H1 (cell line): ENCODE data around the gene ERAP2. TPM values are rescaled to one million over a fixed set of nuclear protein-coding genes. Genes with fewer than 3 reads are reported as not detected.

Experiments
- CTCF ChIA-PET: fragments of 300-600 bp; sonication (Branson Sonifier 250); formaldehyde crosslinking; loops from one replicate; lab custom pipeline; 2021; ENCODE audit not compliant: partially characterized antibody; lab: Charles Lee
- POLR2A ChIA-PET: fragments of 300-600 bp; sonication (Branson Sonifier 250); formaldehyde crosslinking; loops from one replicate; lab custom pipeline; 2021; ENCODE audit warnings: inconsistent platforms; ENCODE audit not compliant: partially characterized antibody; lab: Charles Lee
- DNase-seq, 2 experiments: peaks; one replicate each; pipeline versions ENCODE4 v3.0.0 to v3.0.0-alpha.2; 2010 to 2022; ENCODE audit warnings: low spot score in 2 of 2, low read depth in 1 of 2, mixed read lengths in 1 of 2
- FAIRE-seq: peaks from 2 replicates; lab custom pipeline; 2011; peaks lifted over from hg19 to GRCh38; lab: Jason Lieb, UNC
- H2AFZ ChIP-seq: 2 replicates; pipeline ENCODE4 v1.8.1; 2012; ENCODE audit warnings: low read length, inconsistent platforms
- H2AK5ac ChIP-seq: 2 replicates; pipeline ENCODE4 v1.6.1; 2013; ENCODE audit warnings: low read depth, low read length
- H2BK120ac ChIP-seq: replicated peaks from 2 replicates; pipeline ENCODE3; 2013; ENCODE audit warnings: low read depth, low read length, inconsistent platforms
- H2BK12ac ChIP-seq: 2 replicates; pipeline ENCODE4 v1.6.1; 2013; ENCODE audit warnings: low read depth, low read length
- H2BK15ac ChIP-seq: 2 replicates; pipeline ENCODE4 v1.6.1; 2013; ENCODE audit warnings: low read length
- H2BK20ac ChIP-seq: 2 replicates; pipeline ENCODE4 v1.6.1; 2013; ENCODE audit warnings: low read length
- H2BK5ac ChIP-seq: 2 replicates; pipeline ENCODE4 v1.6.1; 2013; ENCODE audit warnings: low read depth, low read length
- H3K14ac ChIP-seq: 2 replicates; pipeline ENCODE4 v1.6.1; 2013; ENCODE audit warnings: inconsistent platforms; ENCODE audit not compliant: insufficient read length
- H3K18ac ChIP-seq: 2 replicates; pipeline ENCODE4 v1.6.1; 2013; ENCODE audit warnings: low read length; ENCODE audit errors: extremely low read depth
- H3K23ac ChIP-seq: 2 replicates; pipeline ENCODE4 v1.6.1; 2013; ENCODE audit warnings: inconsistent platforms; ENCODE audit not compliant: insufficient read length
- H3K23me2 ChIP-seq: 2 replicates; pipeline ENCODE4 v1.6.1; 2013; ENCODE audit warnings: low read depth, low read length
- H3K27ac ChIP-seq: 2 replicates; pipeline ENCODE4 v1.6.1; 2011; ENCODE audit warnings: low read depth, low read length, inconsistent platforms
- H3K27me3 ChIP-seq, 4 experiments: replicated peaks in 1 of 4; 1 replicate in 1 of 4; 2 replicates in 3 of 4; pipeline versions ENCODE4 v1.6.1 to v1.8.1; 2011 to 2013; ENCODE audit warnings: low read length in 3 of 4, mild to moderate bottlenecking in 3 of 4, inconsistent platforms in 2 of 4, mixed read lengths in 2 of 4, moderate library complexity in 1 of 4; ENCODE audit not compliant: control insufficient read depth in 3 of 4, insufficient read depth in 3 of 4; ENCODE audit errors: extremely low read depth in 1 of 4
- H3K36me3 ChIP-seq, 4 experiments: 2 replicates each; pipeline versions ENCODE4 v1.6.1 to v1.8.1; 2011 to 2013; ENCODE audit warnings: mild to moderate bottlenecking in 4 of 4, low read length in 3 of 4, moderate library complexity in 2 of 4, control low read depth in 1 of 4, inconsistent platforms in 1 of 4; ENCODE audit not compliant: insufficient read depth in 4 of 4, control insufficient read depth in 2 of 4
- H3K4ac ChIP-seq: replicated peaks from 2 replicates; pipeline ENCODE3; 2013; ENCODE audit warnings: low read length, low read depth, mixed read lengths, inconsistent platforms; ENCODE audit not compliant: insufficient read length
- H3K4me1 ChIP-seq, 4 experiments: replicated peaks in 1 of 4; 1 replicate in 1 of 4; 2 replicates in 3 of 4; pipeline versions ENCODE4 v1.6.1 to v1.8.1; 2011 to 2013; ENCODE audit warnings: low read length in 3 of 4, inconsistent platforms in 2 of 4, mixed read lengths in 1 of 4; ENCODE audit not compliant: insufficient read depth in 4 of 4, control insufficient read depth in 3 of 4
- H3K4me2 ChIP-seq, 2 experiments: 2 replicates each; pipeline versions ENCODE4 v1.6.1 to v1.8.1; 2011 to 2013; ENCODE audit warnings: low read depth in 2 of 2, low read length in 2 of 2, control low read depth in 1 of 2, inconsistent platforms in 1 of 2, mild to moderate bottlenecking in 1 of 2; ENCODE audit not compliant: insufficient read depth in 1 of 2
- H3K4me3 ChIP-seq, 4 experiments: fragments of 200-600, 300-600 bp in 1 of 4; sonication (generic), shearing (Covaris generic), sonication (Bioruptor Twin) in 1 of 4; 2 replicates each; pipeline versions ENCODE4 v1.5.1 to v1.8.1; 2011 to 2016; ENCODE audit warnings: low read length in 4 of 4, low read depth in 3 of 4, control low read depth in 2 of 4, inconsistent platforms in 2 of 4, mild to moderate bottlenecking in 2 of 4, mixed read lengths in 1 of 4, moderate library complexity in 1 of 4; ENCODE audit not compliant: insufficient read depth in 2 of 4; ENCODE audit errors: extremely low read depth in 1 of 4
- H3K56ac ChIP-seq: replicated peaks from 2 replicates; pipeline ENCODE3; 2013; ENCODE audit warnings: low read depth, mild to moderate bottlenecking, mixed read lengths, low read length, inconsistent platforms; ENCODE audit not compliant: insufficient read length
- H3K79me1 ChIP-seq: 2 replicates; pipeline ENCODE4 v1.6.1; 2013; ENCODE audit warnings: low read depth, low read length, control low read depth
- H3K79me2 ChIP-seq, 2 experiments: 2 replicates each; pipeline versions ENCODE4 v1.6.1 to v1.8.1; 2012 to 2013; ENCODE audit warnings: low read length in 2 of 2, mild to moderate bottlenecking in 2 of 2, inconsistent platforms in 1 of 2; ENCODE audit not compliant: insufficient read depth in 2 of 2, control insufficient read depth in 1 of 2
- H3K9ac ChIP-seq, 4 experiments: replicated peaks in 1 of 4; 1 replicate in 1 of 4; 2 replicates in 3 of 4; pipeline versions ENCODE4 v1.6.1 to v1.8.1; 2011 to 2013; ENCODE audit warnings: low read depth in 3 of 4, low read length in 3 of 4, control low read depth in 2 of 4, mild to moderate bottlenecking in 2 of 4, moderate library complexity in 2 of 4, inconsistent platforms in 1 of 4; ENCODE audit errors: extremely low read depth in 1 of 4
- H3K9me3 ChIP-seq, 2 experiments: 2 replicates each; pipeline versions ENCODE4 v1.6.1 to v1.8.1; 2012 to 2013; ENCODE audit warnings: mild to moderate bottlenecking in 2 of 2, moderate library complexity in 2 of 2, control low read depth in 1 of 2, inconsistent platforms in 1 of 2, low read depth in 1 of 2, low read length in 1 of 2, mixed read lengths in 1 of 2; ENCODE audit not compliant: insufficient read depth in 2 of 2
- H4K20me1 ChIP-seq, 2 experiments: replicated peaks in 1 of 2; 2 replicates each; pipeline versions ENCODE3 to v1.8.1; 2011 to 2013; ENCODE audit warnings: inconsistent platforms in 2 of 2, low read length in 2 of 2, mild to moderate bottlenecking in 1 of 2; ENCODE audit not compliant: insufficient read depth in 2 of 2, control insufficient read depth in 1 of 2
- H4K5ac ChIP-seq: 2 replicates; pipeline ENCODE4 v1.6.1; 2013; ENCODE audit warnings: low read length, low read depth, mixed read lengths, inconsistent platforms; ENCODE audit not compliant: insufficient read length
- H4K8ac ChIP-seq: 2 replicates; pipeline ENCODE4 v1.8.0; 2013; ENCODE audit warnings: mild to moderate bottlenecking, moderate library complexity, low read length, inconsistent platforms; ENCODE audit not compliant: insufficient read depth; ENCODE audit errors: extremely low read depth
- H4K91ac ChIP-seq: replicated peaks from 2 replicates; pipeline ENCODE3; 2013; ENCODE audit warnings: low read length, mixed read lengths, inconsistent platforms; ENCODE audit not compliant: insufficient read length
- BACH1 ChIP-seq: IDR thresholded peaks from 2 replicates; pipeline ENCODE4 v1.6.1; 2012; ENCODE audit warnings: low read length, improper control_type of control experiment
- CREB1 ChIP-seq: IDR thresholded peaks from 2 replicates; pipeline ENCODE4 v1.6.1; 2012; ENCODE audit warnings: inconsistent platforms
- E2F6 ChIP-seq: IDR thresholded peaks from 2 replicates; pipeline ENCODE4 v1.6.1; 2012; ENCODE audit warnings: inconsistent platforms
- HDAC2 ChIP-seq, 2 experiments: fragments of 300-600 bp in 1 of 2; sonication (generic) in 1 of 2; IDR thresholded peaks; 2 replicates each; pipeline ENCODE4 v1.6.1; 2011 to 2012; ENCODE audit warnings: low read depth in 2 of 2, low read length in 2 of 2, mild to moderate bottlenecking in 2 of 2, moderate library complexity in 2 of 2, borderline replicate concordance in 1 of 2, inconsistent platforms in 1 of 2
- POLR2A ChIP-seq, 2 experiments: IDR thresholded peaks; 1 replicate in 1 of 2; 2 replicates in 1 of 2; pipeline ENCODE4 v1.6.1; 2011; ENCODE audit warnings: low read depth in 2 of 2, low read length in 2 of 2, mild to moderate bottlenecking in 2 of 2; ENCODE audit errors: control extremely low read depth in 1 of 2
- RFX5 ChIP-seq: IDR thresholded peaks from 2 replicates; pipeline ENCODE4 v1.6.1; 2011; ENCODE audit warnings: low read depth, low read length, improper control_type of control experiment, borderline replicate concordance
- SIRT6 ChIP-seq: IDR thresholded peaks from one replicate; pipeline ENCODE4 v1.7.1; 2012; ENCODE audit warnings: low read length, inconsistent platforms
- YY1 ChIP-seq: IDR thresholded peaks from 2 replicates; pipeline ENCODE4 v1.6.1; 2011; ENCODE audit warnings: low read depth, mild to moderate bottlenecking, low read length
- WGBS, 2 experiments: shearing (Covaris generic) in 1 of 2; methylation state at CpG; one replicate each; pipeline versions ENCODE4 v1.1.6 to v1.1.7; 2013 to 2015; ENCODE audit warnings: low lambda C conversion rate in 2 of 2, mixed read lengths in 2 of 2, inconsistent platforms in 1 of 2, low coverage in 1 of 2, missing lambda C conversion rate in 1 of 2; ENCODE audit not compliant: insufficient replicate concordance in 2 of 2, insufficient coverage in 1 of 2, insufficient read length in 1 of 2; ENCODE audit errors: extremely low coverage in 1 of 2, missing lambda C conversion rate in 1 of 2; 5-methylcytosine and 5-hydroxymethylcytosine counted together
- polyA plus RNA-seq, 7 experiments: library from polyadenylated mRNA; depleted of rRNA in 3 of 7; stranded (reverse) in 5 of 7; unstranded in 2 of 7; fragments of >200 nt in 5 of 7; fragments of 200-250 nt in 2 of 7; gene quantifications; 1 replicate in 5 of 7; 2 replicates in 1 of 7; 4 replicates in 1 of 7; pipeline versions ENCODE4 v1.2.1 to v1.2.3, GENCODE V29; 2011 to 2013; ENCODE audit warnings: missing spikeins in 2 of 7, mixed read lengths in 2 of 7
- total RNA-seq: library from RNA; stranded (reverse); fragmentation: NEBNext Ultra II Directional; extraction: Animal tissue kit (Norgen Biotek cat#: 25700); gene quantifications from 2 replicates; pipeline ENCODE4 v1.2.1, GENCODE V29; 2021

Gene ERAP2
- total and polyA plus RNA-seq, 2 of the 8 experiments (the other 6 are each of a cell fraction or from before 2014, with no cell fraction given), result 0.14 TPM; not detected in 1

DNA sequence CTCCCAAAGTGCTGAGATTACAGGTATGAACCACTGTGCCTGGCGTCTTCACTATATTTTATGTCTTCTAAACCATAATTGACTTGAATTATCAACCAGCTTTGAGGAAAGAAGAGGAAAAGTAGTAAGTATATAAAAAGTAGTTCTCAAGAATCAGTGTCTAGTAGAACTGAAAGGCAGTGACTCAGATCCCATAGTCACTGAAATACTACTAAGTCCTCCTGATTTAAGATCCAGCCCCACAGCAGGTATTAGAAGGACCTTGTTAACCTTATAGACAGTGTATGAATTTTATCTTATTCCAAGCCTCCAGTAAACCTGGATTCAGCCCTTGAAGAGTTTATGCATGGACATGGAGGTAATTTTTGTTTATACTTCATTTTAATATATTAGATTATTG is 91.1 kb downstream of the ERAP2 start:
- H3K27me3 ChIP-seq, result no peaks in the 10 kb centered on the region
- no peak overlapping the region for H2BK12ac ChIP-seq
- no peak overlapping the region for H3K18ac ChIP-seq
- H2BK120ac ChIP-seq, result no peak overlapping the region
- no peak for DNase-seq
- H3K23ac ChIP-seq, result no peak overlapping the region
- no peak overlapping the region for H2BK5ac ChIP-seq
- no peak overlapping the region for H3K4ac ChIP-seq
- H3K79me1 ChIP-seq, result no peaks in the 10 kb centered on the region
- 67% methylated on average over 1 of the region's 1 CpG; no CpG with 5 or more reads in 1 of the 2 experiments for WGBS, 2 experiments
- no peak for FAIRE-seq
- H4K20me1 ChIP-seq, result no peaks in the 10 kb centered on the region
- no peaks in the 10 kb centered on the region for H3K9me3 ChIP-seq
- no peak overlapping the region for H3K4me3 ChIP-seq
- ChIA-PET CTCF (no interaction called here), POLR2A (interaction anchor here (0.6 kb wide), 1 partner anchor 8 kb away, joined by 3 read pairs; no protein-coding TSS in a partner anchor)
- no peak overlapping the region for H2AFZ ChIP-seq
- no peak overlapping the region for H4K5ac ChIP-seq
- H3K27ac ChIP-seq, result no peak overlapping the region
- no peak overlapping the region for H3K14ac ChIP-seq
- no peak overlapping the region for H4K91ac ChIP-seq
- H4K8ac ChIP-seq, result no peak overlapping the region
- no peak overlapping the region for H3K9ac ChIP-seq
- H2BK15ac ChIP-seq, result no peak overlapping the region
- H2BK20ac ChIP-seq, result no peak overlapping the region
- H3K56ac ChIP-seq, result no peak overlapping the region
- no peaks in the 10 kb centered on the region for H3K4me1 ChIP-seq
- H3K23me2 ChIP-seq, result no peaks in the 10 kb centered on the region
- no peaks in the 10 kb centered on the region for H3K79me2 ChIP-seq
- H2AK5ac ChIP-seq, result no peak overlapping the region
- no peaks in the 10 kb centered on the region for H3K36me3 ChIP-seq
- no peak overlapping the region for H3K4me2 ChIP-seq
- TF ChIP-seq CREB1, result no peak
- no peak for TF ChIP-seq BACH1
- TF ChIP-seq E2F6, result no peak
- TF ChIP-seq YY1, result no peak
- TF ChIP-seq SIRT6, result no peak
- no peak for TF ChIP-seq POLR2A (IDR thresholded peaks at IDR 0.05; ENCODE audit: control extremely low read depth in 1 of 2, low read depth in 2 of 2, low read length in 2 of 2)
- TF ChIP-seq RFX5, result no peak
- no peak for TF ChIP-seq HDAC2 (IDR thresholded peaks at IDR 0.05; ENCODE audit: borderline replicate concordance in 1 of 2, low read depth in 2 of 2, low read length in 2 of 2)
